B cell (primary cell): ENCODE results near the gene CLSTN2. TPM values are rescaled to one million over a fixed set of nuclear protein-coding genes. Genes with fewer than 3 reads are reported as not detected.

Source experiments
- ATAC-seq: fragments of 200-7000 bp; cut with Tn5 transposase; one replicate; pipeline ENCODE4 v1.10.0; 2021; ENCODE audit warnings: low read depth, mild to moderate bottlenecking, moderate number of reproducible peaks, moderate library complexity
- CTCF ChIA-PET: fragments of 350-600 bp; sonication (Branson Sonifier 250); formaldehyde crosslinking; loops from one replicate; lab custom pipeline; 2021; ENCODE audit warnings: antibody characterized with exemption, inconsistent platforms; lab: Charles Lee
- POLR2A ChIA-PET: fragments of 350-600 bp; sonication (Branson Sonifier 250); formaldehyde crosslinking; loops from one replicate; lab custom pipeline; 2021; ENCODE audit warnings: antibody characterized with exemption; lab: Charles Lee
- DNase-seq: peaks from one replicate; pipeline ENCODE4 v3.0.0; 2013
- H2AFZ ChIP-seq: 2 replicates; pipeline ENCODE4 v1.6.1; 2012; ENCODE audit warnings: mild to moderate bottlenecking, low read depth, low read length; ENCODE audit not compliant: insufficient read depth, poor library complexity, severe bottlenecking
- H3K27ac ChIP-seq, 2 donors: 1 replicate in 1 of 2; 2 replicates in 1 of 2; pipeline ENCODE4 v1.5.1; 2012 to 2013; ENCODE audit warnings: low read length in 2 of 2, mild to moderate bottlenecking in 2 of 2, moderate library complexity in 1 of 2
- H3K27me3 ChIP-seq, 4 experiments: fragments of 200-600 bp in 1 of 4; sonication (generic) in 1 of 4; replicated peaks in 1 of 4; 1 replicate in 2 of 4; 2 replicates in 2 of 4; pipeline versions ENCODE4 v1.6.1 to v1.7.0; 2013 to 2016; ENCODE audit warnings: low read length in 3 of 4, mild to moderate bottlenecking in 2 of 4, mixed read lengths in 1 of 4, moderate library complexity in 1 of 4; ENCODE audit not compliant: insufficient read depth in 4 of 4, control insufficient read depth in 3 of 4; ENCODE audit errors: control extremely low read depth in 1 of 4
- H3K36me3 ChIP-seq, 2 experiments: replicated peaks in 1 of 2; 1 replicate in 1 of 2; 2 replicates in 1 of 2; pipeline versions ENCODE4 v1.6.1 to v1.7.1; 2013; ENCODE audit warnings: low read length in 1 of 2; ENCODE audit not compliant: insufficient read depth in 2 of 2, control insufficient read depth in 1 of 2; ENCODE audit errors: control extremely low read depth in 1 of 2, extremely low read depth in 1 of 2
- H3K4me1 ChIP-seq, 2 donors: fragments of 200-600 bp in 1 of 2; sonication (generic) in 1 of 2; 1 replicate in 1 of 2; 2 replicates in 1 of 2; pipeline versions ENCODE4 v1.5.1 to v1.6.1; 2013 to 2017; ENCODE audit warnings: low read length in 2 of 2; ENCODE audit not compliant: control insufficient read depth in 2 of 2, insufficient read depth in 2 of 2
- H3K4me2 ChIP-seq: replicated peaks from 2 replicates; pipeline ENCODE3; 2012; ENCODE audit warnings: mild to moderate bottlenecking, low read depth, low read length; ENCODE audit not compliant: poor library complexity, severe bottlenecking
- H3K4me3 ChIP-seq, 5 experiments: fragments of 200-600 bp in 1 of 5; sonication (generic) in 1 of 5; 1 replicate in 3 of 5; 2 replicates in 2 of 5; pipeline versions ENCODE4 v1.5.1 to v1.7.0; 2011 to 2016; ENCODE audit warnings: low read length in 4 of 5, mild to moderate bottlenecking in 4 of 5, low read depth in 2 of 5, control low read depth in 1 of 5, moderate library complexity in 1 of 5; ENCODE audit not compliant: insufficient read depth in 1 of 5; ENCODE audit errors: control extremely low read depth in 1 of 5, extremely low read depth in 1 of 5
- H3K79me2 ChIP-seq: fragments of 200-600 bp; sonication (generic); one replicate; pipeline ENCODE4 v1.6.0; 2016; ENCODE audit warnings: low read length; ENCODE audit not compliant: control insufficient read depth, insufficient read depth
- H3K9ac ChIP-seq: fragments of 200-600 bp; sonication (generic); 2 replicates; pipeline ENCODE4 v1.6.1; 2017; ENCODE audit warnings: mild to moderate bottlenecking, low read length, moderate library complexity
- H3K9me3 ChIP-seq, 3 donors: one replicate each; pipeline versions ENCODE4 v1.6.1 to v1.7.1; 2013; ENCODE audit warnings: low read length in 2 of 3; ENCODE audit not compliant: control insufficient read depth in 2 of 3, insufficient read depth in 1 of 3; ENCODE audit errors: control extremely low read depth in 1 of 3
- H4K20me1 ChIP-seq: 2 replicates; pipeline ENCODE4 v1.6.0; 2012; ENCODE audit warnings: mild to moderate bottlenecking, low read length; ENCODE audit not compliant: insufficient read depth, control insufficient read depth, poor library complexity, severe bottlenecking
- H3K27ac Mint-ChIP-seq: one replicate; pipeline ENCODE4 v1.8.0; 2021; ENCODE audit warnings: mixed read lengths
- H3K27me3 Mint-ChIP-seq: one replicate; pipeline ENCODE4 v1.8.0; 2021; ENCODE audit warnings: mixed read lengths
- H3K4me1 Mint-ChIP-seq: one replicate; pipeline ENCODE4 v1.8.0; 2021; ENCODE audit warnings: mixed read lengths
- H3K4me3 Mint-ChIP-seq: one replicate; pipeline ENCODE4 v1.8.0; 2021; ENCODE audit warnings: mixed read lengths
- H3K9me3 Mint-ChIP-seq: one replicate; pipeline ENCODE4 v1.8.0; 2022; ENCODE audit warnings: mixed read lengths; ENCODE audit not compliant: insufficient read depth
- CTCF ChIP-seq: fragments of 200-600 bp; IDR thresholded peaks from one replicate; pipeline ENCODE4 v1.8.0; 2022; ENCODE audit warnings: antibody characterized with exemption, mild to moderate bottlenecking
- EZH2 ChIP-seq: IDR thresholded peaks from 2 replicates; pipeline ENCODE4 v1.6.1; 2012; ENCODE audit warnings: borderline replicate concordance, low read depth, mild to moderate bottlenecking, moderate library complexity, low read length; ENCODE audit not compliant: insufficient read depth, poor library complexity, severe bottlenecking
- WGBS: methylation state at CpG from one replicate; pipeline ENCODE4 v1.1.5; 2013; ENCODE audit warnings: missing lambda C conversion rate; ENCODE audit not compliant: insufficient coverage; 5-methylcytosine and 5-hydroxymethylcytosine counted together
- intact Hi-C: fragments of 100-400 bp; cut with micrococcal nuclease; formaldehyde crosslinking; loops from one replicate; pipeline ENCODE4 v1.10.0; 2022
- polyA plus RNA-seq: library from polyadenylated mRNA; depleted of rRNA; stranded (reverse); fragments of >200 nt; gene quantifications from 2 replicates; pipeline ENCODE4 v1.2.3, GENCODE V29; 2012
- total RNA-seq, 2 donors: library from RNA; stranded (reverse); fragments of 120-200 nt in 1 of 2; gene quantifications; 1 replicate in 1 of 2; 2 replicates in 1 of 2; pipeline versions ENCODE4 v1.2.3 to v1.2.4, GENCODE V29; 2013 to 2022

Gene CLSTN2
- total and polyA plus RNA-seq, 2 donors (not counting 1 experiment from before 2014, with no cell fraction given) = not detected

GRCh38 chr3:140007911-140008869, 73.2 kb downstream of the CLSTN2 start:
- Histone ChIP-seq H3K27me3 (no peaks in the 10 kb centered on the region), H2AFZ (no peak overlapping the region), H3K27ac (no peak overlapping the region), H3K4me3 (no peak overlapping the region), H3K4me2 (no peak overlapping the region), H3K9ac (no peak overlapping the region), H3K36me3 (no peaks in the 10 kb centered on the region), H4K20me1 (no peaks in the 10 kb centered on the region), H3K9me3 (no peaks in the 10 kb centered on the region), H3K4me1 (no peaks in the 10 kb centered on the region), H3K79me2 (no peaks in the 10 kb centered on the region)
- Mint-ChIP-seq H3K27ac (no peak overlapping the region), H3K4me1 (no peaks in the 10 kb centered on the region), H3K9me3 (no peaks in the 10 kb centered on the region), H3K27me3 (peaks cover 14% of the 10 kb centered on the region), H3K4me3 (no peak overlapping the region)
- WGBS = 84% methylated on average over 3 of the region's 7 CpGs
- no peak for TF ChIP-seq EZH2
- TF ChIP-seq CTCF = no peak
- intact Hi-C loops = no loop called here
- POLR2A ChIA-PET = no interaction called here
- DNase-seq (no peak), ATAC-seq (no peak)
- CTCF ChIA-PET = no interaction called here

GRCh38 chr3:140010391-140010790, 75.4 kb downstream of the CLSTN2 start:
- DNase-seq (no peak), ATAC-seq (no peak)
- 45% methylated on average over 2 of the region's 2 CpGs for WGBS
- Histone ChIP-seq H3K9ac (no peak overlapping the region), H4K20me1 (no peaks in the 10 kb centered on the region), H3K4me2 (no peak overlapping the region), H2AFZ (no peak overlapping the region), H3K36me3 (no peaks in the 10 kb centered on the region), H3K79me2 (no peaks in the 10 kb centered on the region), H3K27ac (no peak overlapping the region), H3K27me3 (no peaks in the 10 kb centered on the region), H3K4me1 (no peaks in the 10 kb centered on the region), H3K4me3 (no peak overlapping the region), H3K9me3 (no peaks in the 10 kb centered on the region)
- Mint-ChIP-seq H3K4me3 (no peak overlapping the region), H3K27me3 (peaks cover 15% of the 10 kb centered on the region), H3K27ac (no peak overlapping the region), H3K4me1 (no peaks in the 10 kb centered on the region), H3K9me3 (no peaks in the 10 kb centered on the region)
- TF ChIP-seq EZH2 (no peak), CTCF (no peak)
- intact Hi-C loops = no loop called here
- POLR2A ChIA-PET = no interaction called here
- CTCF ChIA-PET = no interaction called here
